Esophagus squamous epithelium (tissue), 5 donors: ENCODE results near the gene TBC1D9. TPM values are rescaled to one million over a fixed set of nuclear protein-coding genes. Genes with fewer than 3 reads are reported as not detected.

Source experiments
- DNase-seq: peaks from one replicate; lab custom pipeline; 2025; lab: John Stamatoyannopoulos, UW
- H3K27ac ChIP-seq, 4 donors: fragments of 200-600 bp; sonication (generic); one replicate each; pipeline ENCODE4 v1.5.1; 2016 to 2019; ENCODE audit warnings: mild to moderate bottlenecking in 1 of 4
- H3K27me3 ChIP-seq, 4 donors: fragments of 200-600 bp; sonication (generic); 1 replicate in 3 of 4; 2 replicates in 1 of 4; pipeline versions ENCODE4 v1.5.1 to v1.6.0; 2017 to 2021; ENCODE audit warnings: antibody characterized with exemption in 1 of 4
- H3K36me3 ChIP-seq, 3 donors: fragments of 200-600 bp; sonication (generic); one replicate each; pipeline ENCODE4 v1.5.1; 2016 to 2019
- H3K4me1 ChIP-seq, 3 donors: fragments of 200-600 bp; sonication (generic); one replicate each; pipeline ENCODE4 v1.5.1; 2017 to 2019
- H3K4me3 ChIP-seq, 4 donors: fragments of 200-600 bp; sonication (generic); 1 replicate in 3 of 4; 2 replicates in 1 of 4; pipeline ENCODE4 v1.5.1; 2016 to 2019; ENCODE audit warnings: mild to moderate bottlenecking in 2 of 4, moderate library complexity in 1 of 4
- H3K9me3 ChIP-seq, 3 donors: fragments of 200-600 bp; sonication (generic); one replicate each; pipeline ENCODE4 v1.5.1; 2016 to 2019
- CTCF ChIP-seq, 6 experiments: fragments of 450-650 bp in 4 of 6; fragments of 200-600 bp in 2 of 6; sonication (generic) in 2 of 6; IDR thresholded peaks; one replicate each; pipeline ENCODE4 v1.5.1; 2016 to 2019; ENCODE audit warnings: antibody characterized with exemption in 6 of 6, mild to moderate bottlenecking in 4 of 6, moderate library complexity in 4 of 6
- POLR2A ChIP-seq, 4 donors: fragments of 450-650 bp; IDR thresholded peaks; one replicate each; pipeline ENCODE4 v1.6.1; 2017; ENCODE audit warnings: antibody characterized with exemption in 4 of 4, mild to moderate bottlenecking in 4 of 4, moderate library complexity in 3 of 4
- whole genome bisulfite sequencing, 2 donors: methylation state at CpG; one replicate each; pipeline ENCODE4 v1.1.5; 2018; 5-methylcytosine and 5-hydroxymethylcytosine counted together
- intact Hi-C: fragments of 100-400 bp; cut with DNase I; formaldehyde crosslinking; loops from one replicate; pipeline ENCODE4 v1.15.0; 2022
- total RNA-seq, 4 donors: library from RNA; depleted of rRNA; stranded (reverse); fragments of >200 nt; gene quantifications; one replicate each; pipeline ENCODE4 v1.1.0, GENCODE V29; 2016
- donor health status: DM: yes; HTN: yes; CAD: no.

TBC1D9 gene
- total RNA-seq, 4 donors from 2014 or later: 8.6 to 21.0 (median 11.5) TPM

DNA sequence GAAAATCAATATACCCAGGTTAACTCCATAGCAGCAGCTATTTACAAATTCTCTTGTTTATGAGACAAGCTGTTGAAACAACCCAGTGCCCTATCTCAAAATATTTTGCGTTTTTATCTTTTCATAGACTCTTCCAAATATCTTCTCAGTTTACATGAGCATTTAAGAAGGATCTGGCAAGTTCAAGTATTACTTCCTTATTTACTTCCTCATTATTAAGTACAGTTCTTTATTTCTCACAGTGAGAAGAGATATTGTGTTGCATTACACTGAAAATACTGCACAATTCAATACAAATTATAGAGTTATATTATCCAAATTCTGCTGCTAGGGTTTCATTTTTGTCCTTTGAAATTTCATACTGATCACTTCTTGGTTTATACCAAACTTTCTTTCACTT is 143.8 kb downstream of the TBC1D9 start:
- WGBS, 2 donors: 60 to 62% methylated on average over 1 of the region's 1 CpG
- no peak overlapping the region for H3K4me3 ChIP-seq
- intact Hi-C loops: no loop called here
- H3K27me3 ChIP-seq: no peaks in the 10 kb centered on the region
- peaks cover 0 to 7% (median 0%) of the 10 kb centered on the region in 3 donors for H3K4me1 ChIP-seq
- H3K36me3 ChIP-seq: no peaks in the 10 kb centered on the region
- H3K9me3 ChIP-seq: no peaks in the 10 kb centered on the region
- no peak for DNase-seq
- H3K27ac ChIP-seq: no peak overlapping the region
- TF ChIP-seq CTCF (IDR thresholded peaks at IDR 0.05): no peak
- no peak for TF ChIP-seq POLR2A (IDR thresholded peaks at IDR 0.05)

GRCh38 chr4:140611854-140612253 is 144.3 kb downstream of the TBC1D9 start:
- no peaks in the 10 kb centered on the region for H3K9me3 ChIP-seq

DNA sequence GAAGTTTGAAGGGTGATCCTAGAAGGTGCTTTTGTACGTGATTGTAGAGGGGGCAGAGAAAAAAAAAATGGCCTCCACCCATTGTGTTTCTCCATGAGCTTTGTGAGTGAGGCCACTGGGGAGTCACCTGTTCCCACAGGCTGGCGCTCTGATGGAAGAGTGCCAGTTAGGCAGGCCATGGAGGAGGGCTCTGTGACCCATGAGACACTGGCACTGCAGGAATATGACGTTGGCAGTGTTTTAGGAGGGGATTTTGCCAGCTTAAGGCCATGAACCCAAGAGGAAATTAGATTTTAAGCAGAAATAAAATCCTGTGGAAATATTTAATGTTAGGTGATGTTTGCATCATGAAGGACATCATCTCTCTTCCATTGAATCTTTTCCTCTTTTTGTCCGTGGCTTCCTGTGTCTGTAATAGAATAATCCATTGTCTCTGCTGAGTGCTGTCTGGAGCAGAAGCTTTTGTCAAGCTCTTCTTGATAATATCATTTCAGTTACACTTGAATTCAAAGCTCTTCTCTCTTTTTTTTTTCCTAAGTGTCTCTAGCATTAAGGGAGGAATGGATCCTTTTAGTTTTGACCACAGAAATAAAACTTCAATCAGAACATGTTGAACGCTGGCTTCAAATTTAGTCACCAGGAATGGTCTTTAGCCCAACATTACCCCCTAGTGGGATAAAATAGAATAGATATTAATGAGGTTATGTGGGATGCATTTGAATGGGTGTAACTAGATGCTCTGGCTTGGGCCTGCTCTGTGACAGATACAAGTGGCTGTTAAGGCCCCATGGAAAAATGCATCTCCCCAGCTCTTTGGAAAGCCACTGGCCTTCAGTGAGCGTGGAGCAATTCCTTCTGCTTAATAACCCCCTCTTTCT is 146.4 kb downstream of the TBC1D9 start:
- Histone ChIP-seq H3K36me3 (no peaks in the 10 kb centered on the region), H3K9me3 (no peaks in the 10 kb centered on the region), H3K4me3 (no peak overlapping the region), H3K4me1 (peaks cover 0 to 7% (median 0%) of the 10 kb centered on the region in 3 donors), H3K27ac (no peak overlapping the region), H3K27me3 (no peaks in the 10 kb centered on the region)
- 28 to 38% methylated on average over 6 of the region's 6 CpGs for WGBS, 2 donors
- intact Hi-C loops: loop anchor here (10.0 kb wide), 2 partner anchors 245 to 255 kb away; no protein-coding TSS in a partner anchor
- TF ChIP-seq POLR2A (IDR thresholded peaks at IDR 0.05) (no peak), CTCF (IDR thresholded peaks at IDR 0.05) (peak in 5 of 6 experiments; percentile 11 to 63 (median 42))
- no peak for DNase-seq

More at GRCh38 chr4:140611854-140612253, 144.3 kb downstream of the TBC1D9 start:
- TF ChIP-seq CTCF (IDR thresholded peaks at IDR 0.05) (no peak), POLR2A (IDR thresholded peaks at IDR 0.05) (no peak)
- Histone ChIP-seq H3K36me3 (no peaks in the 10 kb centered on the region), H3K27me3 (no peaks in the 10 kb centered on the region), H3K4me3 (no peak overlapping the region), H3K4me1 (peaks cover 0 to 7% (median 0%) of the 10 kb centered on the region in 3 donors), H3K27ac (no peak overlapping the region)
- WGBS, 2 donors: 57 to 67% methylated on average over 3 of the region's 3 CpGs
- no peak for DNase-seq
- intact Hi-C loops: no loop called here

GRCh38 chr4:140607852-140608251 is 148.3 kb downstream of the TBC1D9 start:
- intact Hi-C loops: loop anchor here (10.0 kb wide), 2 partner anchors 247 to 253 kb away; no protein-coding TSS in a partner anchor
- 85 to 86% methylated on average over 4 of the region's 4 CpGs for WGBS, 2 donors
- Histone ChIP-seq H3K4me1 (peaks cover 0 to 7% (median 0%) of the 10 kb centered on the region in 3 donors), H3K9me3 (no peaks in the 10 kb centered on the region), H3K4me3 (no peak overlapping the region), H3K36me3 (no peaks in the 10 kb centered on the region), H3K27me3 (no peaks in the 10 kb centered on the region), H3K27ac (no peak overlapping the region)
- DNase-seq: no peak
- TF ChIP-seq POLR2A (IDR thresholded peaks at IDR 0.05) (no peak), CTCF (IDR thresholded peaks at IDR 0.05) (no peak)

- no peak for TF ChIP-seq POLR2A (IDR thresholded peaks at IDR 0.05)
- TF ChIP-seq CTCF (IDR thresholded peaks at IDR 0.05): no peak
- H3K27ac ChIP-seq: no peak overlapping the region
- peaks cover 0 to 2% (median 0%) of the 10 kb centered on the region in 3 donors for H3K4me1 ChIP-seq
- no peaks in the 10 kb centered on the region for H3K27me3 ChIP-seq
- WGBS, 2 donors: 82 to 91% methylated on average over 4 of the region's 4 CpGs
- H3K4me3 ChIP-seq: no peak overlapping the region
- no peaks in the 10 kb centered on the region for H3K36me3 ChIP-seq
- intact Hi-C loops: loop anchor here (10.0 kb wide), 2 partner anchors 250 kb away; no protein-coding TSS in a partner anchor
- no peaks in the 10 kb centered on the region for H3K9me3 ChIP-seq
- no peak for DNase-seq
These were observed 151.6 kb downstream of the TBC1D9 start for GRCh38 chr4:140604544-140604943.
